K562 (cell line): ENCODE measurements around the gene ZNF316. TPM values are rescaled to one million over a fixed set of nuclear protein-coding genes. Genes with fewer than 3 reads are reported as not detected.

Experiments used
- CHCHD3 ChIP-seq: fragments of 250-450 bp; sonication (Bioruptor Pico); IDR thresholded peaks from 2 replicates; pipeline ENCODE4 v2.1.2; 2022; ENCODE audit warnings: mild to moderate bottlenecking
- FOXA3 ChIP-seq, 2 experiments: fragments of 450-650 bp in 1 of 2; sonication (generic) in 1 of 2; formaldehyde crosslinking; IDR thresholded peaks in 1 of 2; conservative IDR thresholded peaks in 1 of 2; 2 replicates each; pipeline versions ENCODE4 v1.4.0 to v1.8.0; 2020 to 2022; ENCODE audit warnings: mild to moderate bottlenecking in 2 of 2, missing genetic modification reagents in 1 of 2
- KLF16 ChIP-seq: IDR thresholded peaks from 2 replicates; pipeline ENCODE4 v1.6.1; 2016; ENCODE audit warnings: antibody characterized with exemption
- MAZ ChIP-seq, 2 experiments: fragments of 450-650 bp in 1 of 2; sonication (generic) in 1 of 2; formaldehyde crosslinking; IDR thresholded peaks in 1 of 2; conservative IDR thresholded peaks in 1 of 2; 2 replicates each; pipeline versions ENCODE4 v1.4.0 to v1.5.0; 2020; ENCODE audit warnings: mild to moderate bottlenecking in 1 of 2, missing genetic modification reagents in 1 of 2
- POLR2H ChIP-seq: IDR thresholded peaks from 2 replicates; pipeline ENCODE4 v1.6.1; 2016; ENCODE audit warnings: missing genetic modification characterization, low read depth, mild to moderate bottlenecking, control low read depth, missing compliant biosample characterization, moderate library complexity
- SAP30 ChIP-seq: fragments of 200-600 bp; sonication (generic); IDR thresholded peaks from 2 replicates; pipeline ENCODE4 v1.6.1; 2012; ENCODE audit warnings: borderline replicate concordance, low read depth, mild to moderate bottlenecking, moderate library complexity, low read length, control low read depth, inconsistent platforms; ENCODE audit not compliant: insufficient read depth, poor library complexity, severe bottlenecking
- SIX5 ChIP-seq, 2 experiments: IDR thresholded peaks; 2 replicates each; pipeline ENCODE4 v1.6.1; 2011; ENCODE audit warnings: low read length in 2 of 2, borderline replicate concordance in 1 of 2, low read depth in 1 of 2, mild to moderate bottlenecking in 1 of 2, moderate library complexity in 1 of 2; ENCODE audit not compliant: insufficient read depth in 1 of 2
- SMARCC2 ChIP-seq: fragments of 450-650 bp; IDR thresholded peaks from 2 replicates; pipeline ENCODE4 v1.6.1; 2017; ENCODE audit warnings: antibody characterized with exemption, moderate library complexity, mild to moderate bottlenecking, low read depth
- SOX6 ChIP-seq: fragments of 450-650 bp; IDR thresholded peaks from 2 replicates; pipeline ENCODE4 v1.6.1; 2014; ENCODE audit warnings: mild to moderate bottlenecking
- SRF ChIP-seq, 2 experiments: fragments of 250-450, 450-650 bp in 1 of 2; sonication (Bioruptor Pico) in 1 of 2; sonication (generic) in 1 of 2; formaldehyde crosslinking; IDR thresholded peaks; 2 replicates each; pipeline versions ENCODE4 v1.5.0 to v1.5.1; 2020 to 2022; ENCODE audit warnings: mild to moderate bottlenecking in 1 of 2, missing genetic modification reagents in 1 of 2
- TARDBP ChIP-seq: fragments of 450-650 bp; IDR thresholded peaks from 2 replicates; pipeline ENCODE4 v1.6.1; 2016
- TBL1XR1 ChIP-seq, 2 experiments: IDR thresholded peaks; 2 replicates each; pipeline ENCODE4 v1.6.1; 2012; ENCODE audit warnings: improper control_type of control experiment in 2 of 2, low read length in 2 of 2, mild to moderate bottlenecking in 1 of 2
- ZBTB43 ChIP-seq: sonication (generic); formaldehyde crosslinking; IDR thresholded peaks from 2 replicates; pipeline ENCODE4 v1.8.0; 2023; ENCODE audit warnings: mild to moderate bottlenecking, missing genetic modification reagents
- ZC3H11A ChIP-seq: IDR thresholded peaks from 2 replicates; pipeline ENCODE4 v1.6.1; 2012; ENCODE audit warnings: low read depth, low read length, improper control_type of control experiment
- ZNF507 ChIP-seq: conservative IDR thresholded peaks from 2 replicates; pipeline ENCODE4 v1.6.1; 2017; ENCODE audit warnings: missing genetic modification characterization, missing compliant biosample characterization
- ZNF512 ChIP-seq: IDR thresholded peaks from 2 replicates; pipeline ENCODE4 v1.6.1; 2016; ENCODE audit warnings: missing genetic modification characterization, missing compliant biosample characterization
- ZNF589 ChIP-seq: fragments of 200-800 bp; sonication (Bioruptor generic); IDR thresholded peaks from 2 replicates; pipeline ENCODE4 v1.6.1; 2016; ENCODE audit warnings: low read depth, missing genetic modification characterization, missing compliant biosample characterization
- ZNF644 ChIP-seq: fragments of 200-800 bp; sonication (Bioruptor generic); IDR thresholded peaks from 2 replicates; pipeline ENCODE4 v1.6.1; 2016; ENCODE audit warnings: low read depth, missing genetic modification characterization, missing compliant biosample characterization
- polyA plus RNA-seq, 8 experiments: library from polyadenylated mRNA; depleted of rRNA in 4 of 8; stranded (reverse) in 5 of 8; unstranded in 3 of 8; fragments of >200 nt; fragmentation: Nextera tagmentation in 2 of 8; fragmentation: Illumina TruSeq in 1 of 8; extraction: Ambion mirVana in 2 of 8; extraction: Trizol in 1 of 8; gene quantifications; 2 replicates each; pipeline versions ENCODE4 v1.2.1 to v1.2.3, GENCODE V29; 2011 to 2014; ENCODE audit warnings: inconsistent platforms in 1 of 8, missing spikeins in 1 of 8
- total RNA-seq, 7 experiments: library from RNA; depleted of rRNA in 6 of 7; stranded (reverse); fragments of >200 nt in 6 of 7; fragmentation: Illumina TruSeq in 2 of 7; extraction: Trizol in 2 of 7; gene quantifications; 2 replicates each; pipeline versions ENCODE4 v1.2.1 to v1.2.3, GENCODE V29; 2011 to 2021; ENCODE audit warnings: low replicate concordance in 1 of 7
- TF ChIP-seq, protein P1 (sequence below): IDR thresholded peaks from 2 replicates; pipeline ENCODE4 v1.6.1; 2014; ENCODE audit warnings: antibody characterized with exemption
- TF ChIP-seq, protein P2 (sequence below): fragments of 150-350 bp; conservative IDR thresholded peaks from 2 replicates; pipeline ENCODE4 v1.6.1; 2014; ENCODE audit warnings: low read length

The ZNF316 gene
- total and polyA plus RNA-seq, 9 of the 15 experiments (the other 6 are each of a cell fraction or from before 2014, with no cell fraction given): 0.10 to 34.0 (median 8.6) TPM

DNA sequence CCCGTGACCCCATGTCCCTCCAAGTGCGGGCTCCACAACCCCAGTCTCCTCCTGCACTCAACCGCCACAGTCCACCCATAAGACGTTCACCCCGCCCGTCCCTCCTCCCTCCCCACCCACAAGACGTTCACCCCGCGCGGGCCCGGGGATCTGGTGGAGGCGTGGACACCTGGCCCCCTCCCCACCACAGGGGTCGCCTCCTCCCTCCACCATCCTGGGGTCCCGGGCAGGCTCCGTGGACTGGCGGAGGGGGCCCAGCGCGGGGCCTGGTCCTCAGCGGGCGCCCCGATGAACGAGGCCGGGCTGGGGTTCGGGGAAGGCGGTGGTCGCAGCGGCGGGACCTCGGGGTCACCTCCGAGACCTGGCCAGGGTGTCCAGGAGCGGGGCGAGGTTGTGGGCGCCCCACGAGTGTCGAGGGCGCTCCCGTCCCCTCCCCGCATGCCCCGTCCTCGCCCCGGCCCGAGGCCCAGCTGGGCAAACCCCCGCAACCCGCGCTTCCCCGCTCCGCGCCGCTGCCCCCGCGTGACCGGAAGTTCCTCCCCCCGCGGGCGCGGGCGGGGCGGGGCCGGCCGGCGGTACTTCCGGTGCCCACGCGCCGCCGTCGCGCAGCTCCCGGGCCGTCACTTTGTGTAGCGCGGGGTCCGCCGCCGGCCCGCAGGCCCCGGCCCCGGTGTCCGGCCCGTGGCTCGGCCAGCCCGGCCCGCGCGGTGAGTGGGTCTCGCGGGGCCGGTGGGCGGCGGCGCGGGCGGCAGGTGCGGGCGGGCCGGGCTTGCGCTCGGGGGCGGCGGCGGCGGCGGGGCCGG, at the start of gene ZNF316 (continued):
- TF ChIP-seq SAP30: no peak
- no peak for TF ChIP-seq ZC3H11A
- TF ChIP-seq ZNF507 (tag): no peak
- TF ChIP-seq ZBTB43: no peak
- no peak for TF ChIP-seq KLF16
- TF ChIP-seq SRF (CRISPR knock-in tag; IDR thresholded peaks at IDR 0.05): no peak
- TF ChIP-seq CHCHD3 (CRISPR knock-in tag): no peak
- no peak for TF ChIP-seq ZNF512 (tag)
- no peak for TF ChIP-seq SOX6
- no peak for TF ChIP-seq ZNF589 (CRISPR knock-in tag)
- TF ChIP-seq FOXA3 (CRISPR knock-in tag; conservative IDR thresholded peaks at IDR 0.05 in 1 of 2, IDR thresholded peaks at IDR 0.05 in 1 of 2): no peak
- TF ChIP-seq, protein P1, sequence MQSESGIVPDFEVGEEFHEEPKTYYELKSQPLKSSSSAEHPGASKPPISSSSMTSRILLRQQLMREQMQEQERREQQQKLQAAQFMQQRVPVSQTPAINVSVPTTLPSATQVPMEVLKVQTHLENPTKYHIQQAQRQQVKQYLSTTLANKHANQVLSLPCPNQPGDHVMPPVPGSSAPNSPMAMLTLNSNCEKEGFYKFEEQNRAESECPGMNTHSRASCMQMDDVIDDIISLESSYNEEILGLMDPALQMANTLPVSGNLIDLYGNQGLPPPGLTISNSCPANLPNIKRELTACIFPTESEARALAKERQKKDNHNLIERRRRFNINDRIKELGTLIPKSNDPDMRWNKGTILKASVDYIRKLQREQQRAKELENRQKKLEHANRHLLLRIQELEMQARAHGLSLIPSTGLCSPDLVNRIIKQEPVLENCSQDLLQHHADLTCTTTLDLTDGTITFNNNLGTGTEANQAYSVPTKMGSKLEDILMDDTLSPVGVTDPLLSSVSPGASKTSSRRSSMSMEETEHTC: peak; percentile 86
- TF ChIP-seq SIX5 (IDR thresholded peaks at IDR 0.05; ENCODE audit: borderline replicate concordance in 1 of 2, insufficient read depth in 1 of 2, low read depth in 1 of 2, low read length in 2 of 2): no peak
- TF ChIP-seq POLR2H (tag): no peak
- TF ChIP-seq, protein P2, sequence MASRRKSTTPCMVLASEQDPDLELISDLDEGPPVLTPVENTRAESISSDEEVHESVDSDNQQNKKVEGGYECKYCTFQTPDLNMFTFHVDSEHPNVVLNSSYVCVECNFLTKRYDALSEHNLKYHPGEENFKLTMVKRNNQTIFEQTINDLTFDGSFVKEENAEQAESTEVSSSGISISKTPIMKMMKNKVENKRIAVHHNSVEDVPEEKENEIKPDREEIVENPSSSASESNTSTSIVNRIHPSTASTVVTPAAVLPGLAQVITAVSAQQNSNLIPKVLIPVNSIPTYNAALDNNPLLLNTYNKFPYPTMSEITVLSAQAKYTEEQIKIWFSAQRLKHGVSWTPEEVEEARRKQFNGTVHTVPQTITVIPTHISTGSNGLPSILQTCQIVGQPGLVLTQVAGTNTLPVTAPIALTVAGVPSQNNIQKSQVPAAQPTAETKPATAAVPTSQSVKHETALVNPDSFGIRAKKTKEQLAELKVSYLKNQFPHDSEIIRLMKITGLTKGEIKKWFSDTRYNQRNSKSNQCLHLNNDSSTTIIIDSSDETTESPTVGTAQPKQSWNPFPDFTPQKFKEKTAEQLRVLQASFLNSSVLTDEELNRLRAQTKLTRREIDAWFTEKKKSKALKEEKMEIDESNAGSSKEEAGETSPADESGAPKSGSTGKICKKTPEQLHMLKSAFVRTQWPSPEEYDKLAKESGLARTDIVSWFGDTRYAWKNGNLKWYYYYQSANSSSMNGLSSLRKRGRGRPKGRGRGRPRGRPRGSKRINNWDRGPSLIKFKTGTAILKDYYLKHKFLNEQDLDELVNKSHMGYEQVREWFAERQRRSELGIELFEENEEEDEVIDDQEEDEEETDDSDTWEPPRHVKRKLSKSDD: no peak
- no peak for TF ChIP-seq TBL1XR1 (IDR thresholded peaks at IDR 0.05; ENCODE audit: low read length in 2 of 2)
- TF ChIP-seq SMARCC2: no peak
- peak; percentile 48; the same call in 1 of the 2 replicates for TF ChIP-seq TARDBP
- peak in 1 of 2 experiments; percentile 96; a peak in 3 of 4 replicates for TF ChIP-seq MAZ (CRISPR knock-in tag; conservative IDR thresholded peaks at IDR 0.05 in 1 of 2, IDR thresholded peaks at IDR 0.05 in 1 of 2)
- no peak for TF ChIP-seq ZNF644 (tag)
